SH-SY5Y (cell line): Measurements from ENCODE around the gene LDHB.

ENCODE experiments used
- GATA2 ChIP-seq: IDR thresholded peaks from 2 replicates; pipeline ENCODE4 v1.6.1; 2011; ENCODE audit warnings: mild to moderate bottlenecking, low read depth, low read length
- GATA3 ChIP-seq: IDR thresholded peaks from 2 replicates; pipeline ENCODE4 v1.6.1; 2011; ENCODE audit warnings: low read depth, mild to moderate bottlenecking, low read length, moderate library complexity

DNA sequence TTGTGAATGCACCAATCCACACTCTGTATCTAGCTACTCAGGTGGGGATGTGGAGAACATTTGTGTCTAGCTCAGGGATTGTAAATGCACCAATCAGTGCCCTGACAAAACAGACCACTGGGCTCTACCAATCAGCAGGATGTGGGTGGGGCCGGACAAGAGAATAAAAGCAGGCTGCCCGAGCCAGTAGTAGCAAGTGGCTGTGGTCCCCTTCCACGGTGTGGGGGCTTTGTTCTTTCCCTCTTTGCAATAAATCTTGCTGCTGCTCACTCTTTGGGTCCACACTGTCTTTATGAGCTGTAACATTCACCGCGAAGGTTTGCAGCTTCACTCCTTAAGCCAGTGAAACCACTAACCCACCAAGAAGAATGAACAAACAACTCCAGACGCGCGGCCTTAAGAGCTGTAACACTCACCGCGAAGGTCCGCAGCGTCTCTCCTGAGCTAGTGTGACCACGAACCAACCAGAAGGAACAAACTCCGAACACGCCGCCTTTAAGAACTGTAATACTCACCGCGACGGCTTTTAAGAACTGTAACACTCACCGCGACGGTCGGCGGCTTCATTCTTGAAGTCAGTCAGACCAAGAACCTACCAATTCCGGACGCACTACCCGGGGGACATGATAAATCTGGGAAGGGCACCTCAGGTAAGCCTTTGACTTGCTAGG lies 4.6 kb upstream of the LDHB start:
- no peak for TF ChIP-seq GATA2
- TF ChIP-seq GATA3, result no peak
